ENCODE results near the gene RNF130. TPM values are rescaled to one million over a fixed set of nuclear protein-coding genes. Genes with fewer than 3 reads are reported as not detected.

Gene RNF130
- total RNA-seq, 4 donors from 2014 or later = 150 to 170 (median 167) TPM

GRCh38 chr5:179914032-179914755 lies 157.4 kb downstream of the RNF130 start:
- ATAC-seq (ENCODE audit: low FRiP score) (peak; percentile 58), DNase-seq (ENCODE audit: low spot score) (no peak)
- TF ChIP-seq, protein P1, sequence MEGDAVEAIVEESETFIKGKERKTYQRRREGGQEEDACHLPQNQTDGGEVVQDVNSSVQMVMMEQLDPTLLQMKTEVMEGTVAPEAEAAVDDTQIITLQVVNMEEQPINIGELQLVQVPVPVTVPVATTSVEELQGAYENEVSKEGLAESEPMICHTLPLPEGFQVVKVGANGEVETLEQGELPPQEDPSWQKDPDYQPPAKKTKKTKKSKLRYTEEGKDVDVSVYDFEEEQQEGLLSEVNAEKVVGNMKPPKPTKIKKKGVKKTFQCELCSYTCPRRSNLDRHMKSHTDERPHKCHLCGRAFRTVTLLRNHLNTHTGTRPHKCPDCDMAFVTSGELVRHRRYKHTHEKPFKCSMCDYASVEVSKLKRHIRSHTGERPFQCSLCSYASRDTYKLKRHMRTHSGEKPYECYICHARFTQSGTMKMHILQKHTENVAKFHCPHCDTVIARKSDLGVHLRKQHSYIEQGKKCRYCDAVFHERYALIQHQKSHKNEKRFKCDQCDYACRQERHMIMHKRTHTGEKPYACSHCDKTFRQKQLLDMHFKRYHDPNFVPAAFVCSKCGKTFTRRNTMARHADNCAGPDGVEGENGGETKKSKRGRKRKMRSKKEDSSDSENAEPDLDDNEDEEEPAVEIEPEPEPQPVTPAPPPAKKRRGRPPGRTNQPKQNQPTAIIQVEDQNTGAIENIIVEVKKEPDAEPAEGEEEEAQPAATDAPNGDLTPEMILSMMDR (IDR thresholded peaks at IDR 0.05) = no peak

- no peak for DNase-seq (ENCODE audit: low spot score)
- ATAC-seq (ENCODE audit: low FRiP score) = no peak
- TF ChIP-seq, protein P1 (IDR thresholded peaks at IDR 0.05) = no peak
Measured at GRCh38 chr5:179913461-179913860, 158.1 kb downstream of the RNF130 start.

GRCh38 chr5:179912951-179913350 lies 158.6 kb downstream of the RNF130 start:
- ATAC-seq (ENCODE audit: low FRiP score) (no peak), DNase-seq (ENCODE audit: low spot score) (no peak)
- TF ChIP-seq, protein P1 (IDR thresholded peaks at IDR 0.05) = no peak

GRCh38 chr5:179912386-179912785 lies 159.2 kb downstream of the RNF130 start:
- ATAC-seq (ENCODE audit: low FRiP score) (no peak), DNase-seq (ENCODE audit: low spot score) (no peak)
- TF ChIP-seq, protein P1 (IDR thresholded peaks at IDR 0.05) = no peak

DNA sequence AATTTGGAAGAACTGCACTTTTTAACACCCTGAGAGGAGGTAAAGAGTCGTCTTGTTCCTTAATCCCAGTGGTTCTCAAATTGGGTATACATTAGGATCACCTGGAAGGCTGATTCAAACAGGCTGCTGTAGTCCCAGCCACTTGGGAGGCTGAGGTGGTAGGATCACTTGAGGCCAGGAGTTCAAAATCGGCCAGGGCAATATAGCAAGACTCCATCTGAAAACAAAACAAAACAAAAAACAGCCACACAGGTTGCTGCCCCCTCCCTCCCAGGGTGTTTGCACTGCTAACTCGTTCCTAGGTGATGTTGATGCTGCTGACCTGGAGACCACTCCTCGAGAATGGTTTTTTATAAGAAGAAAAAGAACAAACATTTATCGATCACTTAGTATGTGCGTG lies 162.3 kb downstream of the RNF130 start:
- ATAC-seq (ENCODE audit: low FRiP score) = no peak
- TF ChIP-seq, protein P1 (IDR thresholded peaks at IDR 0.05) = no peak
- no peak for DNase-seq (ENCODE audit: low spot score)

DNA sequence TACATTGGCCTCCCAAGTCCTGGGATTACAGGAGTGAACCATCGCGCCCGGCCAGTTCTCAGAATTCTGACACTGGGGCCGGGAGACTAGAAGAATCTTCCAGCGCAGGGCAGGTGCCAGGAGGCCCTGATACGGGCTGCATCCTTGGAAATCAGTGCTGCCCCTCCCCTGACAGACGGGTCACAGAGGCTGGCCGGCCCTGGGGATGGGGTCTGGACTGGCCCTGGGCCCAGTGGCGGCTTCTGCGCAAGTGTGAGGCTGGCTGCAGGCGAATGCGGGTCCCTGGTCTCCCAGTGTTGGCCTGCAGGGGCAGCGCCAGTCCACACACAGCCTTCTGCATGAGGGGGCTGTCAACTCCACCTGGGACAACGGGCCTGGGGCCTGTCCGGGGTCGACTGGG lies 163.0 kb downstream of the RNF130 start:
- ATAC-seq (ENCODE audit: low FRiP score) (no peak), DNase-seq (ENCODE audit: low spot score) (no peak)
- TF ChIP-seq, protein P1 (IDR thresholded peaks at IDR 0.05) = no peak
